SK-N-SH (cell line): ENCODE measurements around the gene EEF1G. TPM values are rescaled to one million over a fixed set of nuclear protein-coding genes. Genes with fewer than 3 reads are reported as not detected.

Source experiments
- CTCF ChIA-PET: fragments of 300-600, 350-600 bp; formaldehyde crosslinking; extraction: SDS; loops from one replicate; lab custom pipeline; 2021; lab: Yijun Ruan, JAX
- POLR2A ChIA-PET: fragments of 350-600 bp; sonication (Branson Sonifier 250); formaldehyde crosslinking; extraction: SDS; loops from one replicate; lab custom pipeline; 2020; ENCODE audit warnings: antibody characterized with exemption, inconsistent platforms; lab: Yijun Ruan, JAX
- DNase-seq: peaks from one replicate; pipeline ENCODE4 v3.0.0; 2012
- H2AFZ ChIP-seq: fragments of 200-600 bp; sonication (generic); 2 replicates; pipeline ENCODE4 v1.8.1; 2016; ENCODE audit warnings: antibody characterized with exemption, mild to moderate bottlenecking, low read depth
- H3F3A ChIP-seq: fragments of 200-600 bp; sonication (generic); replicated peaks from 2 replicates; pipeline ENCODE3; 2016; ENCODE audit warnings: antibody characterized with exemption, mild to moderate bottlenecking; ENCODE audit not compliant: insufficient read depth
- H3K27ac ChIP-seq, 2 experiments: fragments of 200-500 bp in 1 of 2; fragments of 200-600 bp in 1 of 2; sonication (Bioruptor generic) in 1 of 2; sonication (generic), shearing (Covaris generic) in 1 of 2; 2 replicates each; pipeline versions ENCODE4 v1.5.1 to v1.6.1; 2014 to 2016; ENCODE audit warnings: low read depth in 2 of 2, inconsistent platforms in 1 of 2, low read length in 1 of 2, mild to moderate bottlenecking in 1 of 2, mixed read lengths in 1 of 2
- H3K27me3 ChIP-seq: fragments of 200-600 bp; sonication (generic), shearing (Covaris generic); 2 replicates; pipeline ENCODE4 v1.6.1; 2016; ENCODE audit warnings: mixed run types; ENCODE audit not compliant: insufficient read depth
- H3K36me3 ChIP-seq, 2 experiments: fragments of 200-500 bp in 1 of 2; fragments of 200-600 bp in 1 of 2; sonication (Bioruptor generic) in 1 of 2; sonication (generic) in 1 of 2; replicated peaks in 1 of 2; 2 replicates each; pipeline versions ENCODE3 to v1.5.1; 2014 to 2016; ENCODE audit warnings: low read length in 1 of 2, mild to moderate bottlenecking in 1 of 2; ENCODE audit not compliant: insufficient read depth in 2 of 2, control insufficient read depth in 1 of 2
- H3K4me1 ChIP-seq, 2 experiments: fragments of 200-500 bp in 1 of 2; fragments of 200-600 bp in 1 of 2; sonication (Bioruptor generic) in 1 of 2; sonication (generic), shearing (Covaris generic) in 1 of 2; 2 replicates each; pipeline versions ENCODE4 v1.5.1 to v1.6.1; 2014 to 2016; ENCODE audit warnings: low read depth in 1 of 2, low read length in 1 of 2, mixed run types in 1 of 2; ENCODE audit not compliant: insufficient read depth in 2 of 2, control insufficient read depth in 1 of 2
- H3K4me2 ChIP-seq: fragments of 200-600 bp; sonication (generic), shearing (Covaris generic); 2 replicates; pipeline ENCODE4 v1.6.1; 2017; ENCODE audit warnings: mixed run types
- H3K4me3 ChIP-seq, 2 experiments: fragments of 200-500 bp in 1 of 2; fragments of 200-600 bp in 1 of 2; sonication (Bioruptor generic) in 1 of 2; sonication (generic), shearing (Covaris generic) in 1 of 2; 2 replicates each; pipeline versions ENCODE4 v1.5.1 to v1.8.1; 2014 to 2016; ENCODE audit warnings: low read depth in 2 of 2, inconsistent platforms in 1 of 2, low read length in 1 of 2, mild to moderate bottlenecking in 1 of 2, mixed read lengths in 1 of 2, moderate library complexity in 1 of 2
- H3K79me2 ChIP-seq: fragments of 200-600 bp; sonication (generic); 2 replicates; pipeline ENCODE4 v1.8.1; 2017; ENCODE audit warnings: mild to moderate bottlenecking; ENCODE audit not compliant: insufficient read depth
- H3K9ac ChIP-seq: fragments of 200-600 bp; sonication (generic); 2 replicates; pipeline ENCODE4 v1.6.1; 2017; ENCODE audit warnings: mixed run types
- H3K9me2 ChIP-seq: fragments of 200-600 bp; sonication (generic); 2 replicates; pipeline ENCODE4 v1.6.1; 2017; ENCODE audit warnings: mixed run types
- H3K9me3 ChIP-seq: fragments of 200-600 bp; sonication (generic); 2 replicates; pipeline ENCODE4 v1.6.1; 2017; ENCODE audit warnings: mixed run types, mild to moderate bottlenecking, moderate library complexity
- H4K20me1 ChIP-seq: fragments of 200-600 bp; sonication (generic); 2 replicates; pipeline ENCODE4 v1.6.1; 2017; ENCODE audit warnings: mild to moderate bottlenecking, mixed run types; ENCODE audit not compliant: insufficient read depth
- CHD2 ChIP-seq: fragments of 150-350 bp; IDR thresholded peaks from 2 replicates; pipeline ENCODE4 v1.6.1; 2018; ENCODE audit warnings: low read length; ENCODE audit not compliant: partially characterized antibody
- CTCF ChIP-seq: fragments of 200-600 bp; sonication (generic); IDR thresholded peaks from 2 replicates; pipeline ENCODE4 v1.6.1; 2017; ENCODE audit warnings: antibody characterized with exemption, mild to moderate bottlenecking, moderate library complexity
- ELF1 ChIP-seq: IDR thresholded peaks from 2 replicates; pipeline ENCODE4 v1.4.0; 2012
- EP300 ChIP-seq, 2 experiments: IDR thresholded peaks; 2 replicates each; pipeline versions ENCODE4 v1.4.0 to v1.6.1; 2012; ENCODE audit warnings: borderline replicate concordance in 1 of 2, low read depth in 1 of 2, low read length in 1 of 2
- EZH2phosphoT487 ChIP-seq: fragments of 200-600 bp; sonication (generic); IDR thresholded peaks from 2 replicates; pipeline ENCODE4 v1.6.1; 2017; ENCODE audit warnings: low read depth, mixed run types, mild to moderate bottlenecking, antibody characterized with exemption, moderate library complexity, borderline replicate concordance
- FOSL2 ChIP-seq: IDR thresholded peaks from 2 replicates; pipeline ENCODE4 v1.4.0; 2012; ENCODE audit warnings: low read depth, mild to moderate bottlenecking, moderate library complexity, borderline replicate concordance
- FOXM1 ChIP-seq: IDR thresholded peaks from 2 replicates; pipeline ENCODE4 v1.4.0; 2012; ENCODE audit warnings: low read depth, mild to moderate bottlenecking
- IRF3 ChIP-seq: fragments of 150-350 bp; IDR thresholded peaks from 2 replicates; pipeline ENCODE4 v1.6.1; 2016; ENCODE audit warnings: mild to moderate bottlenecking, low read depth, low read length
- JUND ChIP-seq: IDR thresholded peaks from 2 replicates; pipeline ENCODE4 v1.4.0; 2012
- MAX ChIP-seq: IDR thresholded peaks from 2 replicates; pipeline ENCODE4 v1.4.0; 2012; ENCODE audit warnings: low read depth
- MEF2A ChIP-seq: IDR thresholded peaks from 2 replicates; pipeline ENCODE4 v1.4.0; 2012; ENCODE audit warnings: low read depth, borderline replicate concordance
- MXI1 ChIP-seq: IDR thresholded peaks from 2 replicates; pipeline ENCODE4 v1.6.1; 2012; ENCODE audit warnings: mild to moderate bottlenecking, low read depth, low read length, improper control_type of control experiment
- NFIC ChIP-seq: IDR thresholded peaks from 2 replicates; pipeline ENCODE4 v1.4.0; 2012; ENCODE audit warnings: borderline replicate concordance
- NRF1 ChIP-seq: IDR thresholded peaks from 2 replicates; pipeline ENCODE4 v1.6.1; 2012; ENCODE audit warnings: low read depth, mild to moderate bottlenecking, low read length
- PBX3 ChIP-seq: IDR thresholded peaks from 2 replicates; pipeline ENCODE4; 2012
- POLR2AphosphoS5 ChIP-seq: IDR thresholded peaks from 2 replicates; pipeline ENCODE4 v1.6.1; 2012; ENCODE audit warnings: low read depth, low read length
- RAD21 ChIP-seq: IDR thresholded peaks from 2 replicates; pipeline ENCODE4 v1.6.1; 2012; ENCODE audit warnings: mild to moderate bottlenecking, low read length
- RCOR1 ChIP-seq: fragments of 150-350 bp; IDR thresholded peaks from 2 replicates; pipeline ENCODE4 v1.6.1; 2017; ENCODE audit warnings: antibody characterized with exemption, low read length
- RFX5 ChIP-seq: IDR thresholded peaks from 2 replicates; pipeline ENCODE4 v1.6.1; 2012; ENCODE audit warnings: mild to moderate bottlenecking, improper control_type of control experiment, low read length
- RXRA ChIP-seq: IDR thresholded peaks from 2 replicates; pipeline ENCODE4 v1.4.0; 2012; ENCODE audit warnings: low read depth, mild to moderate bottlenecking, borderline replicate concordance
- SIN3A ChIP-seq: IDR thresholded peaks from 2 replicates; pipeline ENCODE4 v1.6.1; 2012; ENCODE audit warnings: low read depth, mild to moderate bottlenecking, low read length, moderate library complexity, borderline replicate concordance
- TAF1 ChIP-seq: IDR thresholded peaks from 2 replicates; pipeline ENCODE4 v1.6.1; 2012; ENCODE audit warnings: low read depth, mild to moderate bottlenecking, low read length, moderate library complexity, borderline replicate concordance
- TCF12 ChIP-seq: IDR thresholded peaks from 2 replicates; pipeline ENCODE4 v1.4.0; 2012
- TEAD4 ChIP-seq: IDR thresholded peaks from 2 replicates; pipeline ENCODE4 v1.4.0; 2012; ENCODE audit warnings: mild to moderate bottlenecking, borderline replicate concordance; ENCODE audit not compliant: insufficient read depth
- USF1 ChIP-seq: IDR thresholded peaks from 2 replicates; pipeline ENCODE4 v1.4.0; 2012; ENCODE audit warnings: low read depth, borderline replicate concordance
- USF2 ChIP-seq: fragments of 150-350 bp; IDR thresholded peaks from 2 replicates; pipeline ENCODE4 v1.6.1; 2017; ENCODE audit warnings: antibody characterized with exemption, low read length, low read depth, borderline replicate concordance
- YY1 ChIP-seq: IDR thresholded peaks from 2 replicates; pipeline ENCODE4 v1.4.0; 2012; ENCODE audit warnings: low read depth, mild to moderate bottlenecking
- WGBS: methylation state at CpG from one replicate; pipeline ENCODE4 v1.1.6; 2017; ENCODE audit warnings: low lambda C conversion rate; 5-methylcytosine and 5-hydroxymethylcytosine counted together
- polyA plus RNA-seq, 3 experiments: library from polyadenylated mRNA; depleted of rRNA; stranded (reverse); fragments of >200 nt; gene quantifications; 2 replicates each; pipeline ENCODE4 v1.2.3, GENCODE V29; 2012

Gene EEF1G
- polyA plus RNA-seq, 1 of the 3 experiments (the other 2 are of a cell fraction), result 1,853 TPM

- peaks cover 16 to 20% of the 10 kb centered on the region in 2 experiments for H3K36me3 ChIP-seq
- peak overlapping the region; percentile 66 to 80 for H3K27ac ChIP-seq
- no peaks in the 10 kb centered on the region for H3K9me2 ChIP-seq
- no peak overlapping the region; the same call in 1 of the 2 replicates for H3K9ac ChIP-seq
- peak overlapping the region; percentile 98 for H3K4me2 ChIP-seq
- peaks cover 47 to 49% of the 10 kb centered on the region in 2 experiments for H3K4me1 ChIP-seq
- H3F3A ChIP-seq, result peaks cover 24% of the 10 kb centered on the region
- H3K4me3 ChIP-seq, result no peak overlapping the region; a peak in 1 of 4 replicates
- DNase-seq, result peak; percentile 81
- ChIA-PET POLR2A (interaction anchor here (1.0 to 2.1 kb wide), 2 partner anchors 52 to 144 kb away, joined by 4 to 8 read pairs; partner anchors contain the start of gene TUT1), CTCF (interaction anchor here (0.8 to 10.9 kb wide), 7 partner anchors 21 to 160 kb away, joined by 3 to 195 read pairs (median 4); no protein-coding TSS in a partner anchor)
- peaks cover 99% of the 10 kb centered on the region for H3K79me2 ChIP-seq
- no peak overlapping the region for H2AFZ ChIP-seq
- WGBS, result 54% methylated on average over 2 of the region's 13 CpGs
- H4K20me1 ChIP-seq, result peaks cover 99% of the 10 kb centered on the region
- no peaks in the 10 kb centered on the region for H3K27me3 ChIP-seq
- no peaks in the 10 kb centered on the region for H3K9me3 ChIP-seq
- TF ChIP-seq MXI1 (no peak), EZH2phosphoT487 (no peak), SIN3A (no peak), YY1 (no peak), CHD2 (no peak), MAX (no peak), FOXM1 (no peak), IRF3 (no peak), MEF2A (no peak), JUND (no peak), RXRA (0 out of 2 replicates have a peak, but pooled peaks have one; percentile 60), RAD21 (no peak), ELF1 (no peak), FOSL2 (0 out of 2 replicates have a peak, but pooled peaks have one; percentile 37), USF1 (no peak), TEAD4 (no peak), NRF1 (no peak), NFIC (peak; percentile 87), RFX5 (no peak), POLR2AphosphoS5 (no peak; the same call in 1 of the 2 replicates), TCF12 (peak; percentile 72), CTCF (no peak), TAF1 (no peak), RCOR1 (no peak), EP300 (IDR thresholded peaks at IDR 0.05; ENCODE audit: borderline replicate concordance in 1 of 2, low read depth in 1 of 2, low read length in 1 of 2) (no peak; a peak in 1 of 4 replicates), USF2 (no peak), PBX3 (peak; percentile 58)
These were observed 34.3 kb downstream of the EEF1G start for GRCh38 chr11:62539238-62539925.
